ENCODE results near the gene NYAP1. TPM values are rescaled to one million over a fixed set of nuclear protein-coding genes. Genes with fewer than 3 reads are reported as not detected.
"Not testable (repeated sequence)": the region's sequence is repeated elsewhere in the genome, so short reads cannot be mapped to it uniquely, and the experiment has no call there.

The NYAP1 gene
- polyA plus RNA-seq, 4 donors, result 1.6 to 2.9 (median 2.0) TPM

DNA sequence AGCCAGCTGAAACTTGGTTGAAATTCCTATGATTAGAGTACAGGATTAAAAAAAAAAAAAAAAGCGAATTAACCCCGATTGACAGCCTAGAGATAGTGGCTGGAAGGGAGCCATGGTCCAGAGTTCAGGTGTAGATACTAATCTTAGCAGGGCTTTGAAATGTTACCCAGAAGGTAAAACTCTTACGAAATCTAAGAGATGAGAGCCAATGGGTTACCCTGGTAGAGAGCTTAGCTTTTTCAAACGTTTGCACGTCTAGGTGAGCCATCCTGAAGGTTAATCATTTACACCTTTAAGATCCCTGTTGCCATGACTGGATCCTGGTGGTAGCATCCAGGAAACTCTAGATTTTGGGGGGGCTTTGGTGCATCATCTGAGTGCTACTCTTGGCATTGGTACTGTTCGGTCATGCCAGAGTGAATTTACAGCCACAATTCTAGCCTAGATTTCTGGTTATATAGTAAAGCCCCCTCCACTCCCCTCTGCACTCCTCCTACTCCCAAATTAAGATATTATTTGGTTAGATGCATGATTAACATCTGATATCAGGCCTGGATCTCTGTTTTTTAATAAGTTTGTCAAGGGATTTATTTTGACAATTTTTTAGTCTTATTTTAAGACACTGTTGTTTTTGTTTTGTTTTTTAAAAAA is 56.5 kb downstream of the NYAP1 start:
- no peak for DNase-seq (ENCODE audit: low read depth in 4 of 4, low spot score in 3 of 4)

DNA sequence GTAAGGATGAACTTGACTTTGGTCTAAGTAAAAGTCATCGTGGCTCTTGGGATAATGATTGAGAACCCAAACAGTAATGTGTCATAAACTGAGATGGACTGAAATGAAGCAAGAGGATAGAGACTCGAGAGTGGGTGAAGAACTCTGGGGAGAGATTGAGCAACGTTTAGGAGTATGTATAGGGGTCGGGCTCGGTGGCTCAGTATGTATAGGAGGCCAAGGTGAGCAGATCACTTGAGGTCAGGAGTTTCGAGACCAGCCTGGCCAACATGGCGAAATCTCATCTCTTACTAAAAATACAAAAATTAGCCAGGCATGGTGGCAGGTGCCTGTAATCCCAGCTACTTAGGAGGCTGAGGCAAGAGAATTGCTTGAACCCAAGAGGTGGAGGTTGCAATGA is 57.6 kb downstream of the NYAP1 start:
- DNase-seq (ENCODE audit: low read depth in 4 of 4, low spot score in 3 of 4), result not testable (repeated sequence)

DNA sequence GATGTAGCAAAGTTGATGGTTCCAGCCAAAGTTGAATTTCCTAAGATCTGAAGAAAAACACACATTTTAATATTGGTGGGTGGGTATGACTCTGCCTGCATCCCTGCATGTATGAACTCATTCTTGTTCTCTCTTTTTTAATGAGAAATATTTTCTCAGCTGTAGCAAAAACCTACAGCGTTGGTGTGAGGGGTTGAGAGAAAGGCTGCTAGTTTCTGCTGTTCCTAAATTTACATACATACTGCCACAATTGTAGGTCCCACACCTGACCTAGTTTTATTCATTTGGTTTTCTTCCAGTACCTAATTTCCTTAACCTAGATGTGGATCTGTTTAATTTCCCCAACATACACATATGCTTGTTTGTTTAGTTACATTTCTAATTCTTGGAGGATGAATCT is 59.9 kb downstream of the NYAP1 start:
- DNase-seq (ENCODE audit: low read depth in 4 of 4, low spot score in 3 of 4), result no peak

DNA sequence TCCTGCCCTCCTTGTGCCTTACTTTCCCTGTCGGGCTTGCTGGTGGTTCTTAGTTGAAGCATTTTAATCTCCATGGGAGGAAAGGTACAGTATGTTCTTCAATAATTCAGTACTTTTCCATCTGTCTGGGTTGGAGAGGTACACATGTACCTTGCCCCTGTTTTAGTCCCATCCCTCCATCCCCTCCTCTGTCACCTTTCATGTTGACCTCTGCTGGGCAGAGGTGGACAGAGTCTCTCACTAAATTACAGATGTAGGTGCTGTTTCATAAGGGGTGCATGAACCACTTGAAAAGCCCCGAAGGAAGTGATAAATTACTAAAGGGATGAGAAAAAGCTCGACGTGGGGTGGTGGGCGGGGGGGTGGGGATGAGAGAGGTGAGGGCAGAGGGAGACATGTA is 60.7 kb downstream of the NYAP1 start:
- DNase-seq (ENCODE audit: low read depth in 4 of 4, low spot score in 3 of 4), result no peak

Other genes with a start within 250 kb of the NYAP1 start
- gene SPDYE3, start 176.2 kb upstream of the NYAP1 start, polyA plus RNA-seq (ENCODE audit: insufficient read length in 4 of 4), result 1 to 10 TPM; 6.9 to 7.8 (median 7.7) TPM
- gene PILRB, start 125.8 kb upstream of the NYAP1 start, polyA plus RNA-seq (ENCODE audit: insufficient read length in 4 of 4), result 10 to 100 TPM; 24.8 to 38.3 (median 29.2) TPM
- 1 to 10 TPM; 4.2 to 5.2 (median 4.6) TPM for gene PILRA, start 110.4 kb upstream of the NYAP1 start, polyA plus RNA-seq (ENCODE audit: insufficient read length in 4 of 4)
- gene ZCWPW1, start 55.2 kb upstream of the NYAP1 start, polyA plus RNA-seq (ENCODE audit: insufficient read length in 4 of 4), result 1 to 10 TPM; 5.3 to 6.7 (median 5.6) TPM
- 10 to 100 TPM; 54.8 to 61.7 (median 56.9) TPM for gene MEPCE, start 54.1 kb upstream of the NYAP1 start, polyA plus RNA-seq (ENCODE audit: insufficient read length in 4 of 4)
- 10 to 100 TPM; 14.9 to 25.0 (median 16.6) TPM for gene PPP1R35, start 47.4 kb upstream of the NYAP1 start, polyA plus RNA-seq (ENCODE audit: insufficient read length in 4 of 4)
- 1 to 10 TPM in 3 of 4 donors, under 1 TPM in 1; 0.94 to 1.5 (median 1.5) TPM for gene SPACDR, start 19.7 kb upstream of the NYAP1 start, polyA plus RNA-seq (ENCODE audit: insufficient read length in 4 of 4)
- 10 to 100 TPM; 35.1 to 58.3 (median 39.1) TPM for gene TSC22D4, start 4.7 kb upstream of the NYAP1 start, polyA plus RNA-seq (ENCODE audit: insufficient read length in 4 of 4)
- 10 to 100 TPM; 13.8 to 16.9 (median 14.4) TPM for gene AGFG2, start 55.3 kb downstream of the NYAP1 start, polyA plus RNA-seq (ENCODE audit: insufficient read length in 4 of 4)
- 1 to 10 TPM; 2.7 to 9.4 (median 4.2) TPM for gene SAP25, start 90.0 kb downstream of the NYAP1 start, polyA plus RNA-seq (ENCODE audit: insufficient read length in 4 of 4)
- 10 to 100 TPM; 34.4 to 49.1 (median 37.2) TPM for gene LRCH4, start 102.2 kb downstream of the NYAP1 start, polyA plus RNA-seq (ENCODE audit: insufficient read length in 4 of 4)
- 1 to 10 TPM; 1.0 to 2.2 (median 1.5) TPM for gene FBXO24, start 102.4 kb downstream of the NYAP1 start, polyA plus RNA-seq (ENCODE audit: insufficient read length in 4 of 4)
- 100 to 1,000 TPM; 108 to 163 (median 121) TPM for gene PCOLCE, start 118.4 kb downstream of the NYAP1 start, polyA plus RNA-seq (ENCODE audit: insufficient read length in 4 of 4)
- gene MOSPD3, start 128.6 kb downstream of the NYAP1 start, polyA plus RNA-seq (ENCODE audit: insufficient read length in 4 of 4), result 10 to 100 TPM; 26.5 to 35.2 (median 28.1) TPM
- 1 to 10 TPM in 1 of 4 donors, under 1 TPM in 3; 0.82 to 1.4 (median 0.87) TPM for gene TFR2, start 157.6 kb downstream of the NYAP1 start, polyA plus RNA-seq (ENCODE audit: insufficient read length in 4 of 4)
- under 1 TPM in 1 of 4 donors, not detected in 3; 0.16 TPM for gene ACTL6B, start 172.5 kb downstream of the NYAP1 start, polyA plus RNA-seq (ENCODE audit: insufficient read length in 4 of 4)
- gene GNB2, start 189.8 kb downstream of the NYAP1 start, polyA plus RNA-seq (ENCODE audit: insufficient read length in 4 of 4), result 100 to 1,000 TPM; 204 to 237 (median 215) TPM
- gene GIGYF1, start 210.3 kb downstream of the NYAP1 start, polyA plus RNA-seq (ENCODE audit: insufficient read length in 4 of 4), result 10 to 100 TPM; 37.4 to 49.7 (median 39.9) TPM
- gene POP7, start 222.2 kb downstream of the NYAP1 start, polyA plus RNA-seq (ENCODE audit: insufficient read length in 4 of 4), result 10 to 100 TPM; 22.6 to 34.5 (median 25.0) TPM
- gene EPO, start 236.5 kb downstream of the NYAP1 start, polyA plus RNA-seq (ENCODE audit: insufficient read length in 4 of 4), result under 1 TPM in 2 of 4 donors, not detected in 2; 0.08 to 0.16 TPM
- gene ZAN, start 249.7 kb downstream of the NYAP1 start, polyA plus RNA-seq (ENCODE audit: insufficient read length in 4 of 4), result under 1 TPM in 1 of 4 donors, not detected in 3; 0.04 TPM

Data from right renal pelvis (tissue), 4 donors.